ENCODE measurements around the gene CRISPLD2.

CRISPLD2 gene

DNA sequence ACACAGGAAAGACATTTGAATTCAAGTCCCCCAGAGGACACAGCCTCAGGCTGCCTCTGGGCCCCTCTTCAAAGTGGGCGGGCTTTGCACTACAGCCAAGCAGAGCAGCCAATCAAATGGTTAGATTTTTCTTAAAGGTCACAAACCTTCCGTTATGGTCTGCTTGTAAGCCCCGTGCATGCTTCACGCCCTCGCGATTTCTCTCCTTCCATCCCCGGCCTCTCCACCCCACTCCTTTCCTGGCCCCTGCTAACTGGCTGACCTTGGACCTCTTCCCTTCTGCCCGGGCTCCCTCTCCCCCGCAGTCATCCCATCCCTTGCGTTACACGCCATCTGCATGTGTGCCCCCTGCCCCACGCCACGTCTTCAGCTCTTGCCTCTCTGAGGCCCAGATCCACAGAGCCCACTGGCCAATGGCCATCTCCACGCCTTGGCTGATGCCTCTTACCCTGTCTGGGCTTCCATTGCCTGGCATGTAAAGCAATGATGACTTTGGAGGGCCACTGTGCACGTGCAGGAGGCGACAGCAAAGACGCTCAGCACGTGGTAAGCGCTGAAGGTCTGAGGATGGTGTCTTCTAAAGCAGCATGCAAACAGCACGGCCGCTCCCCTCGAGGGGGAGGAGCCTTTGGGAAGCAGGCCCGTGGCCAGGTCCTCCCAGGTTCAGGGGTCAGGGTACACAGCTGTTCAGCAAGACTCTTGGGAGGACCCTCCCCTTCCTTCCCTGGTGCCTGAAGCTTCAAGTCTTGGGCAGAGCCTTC, 104.7 kb downstream of the CRISPLD2 start:
- TF ChIP-seq, protein P1, sequence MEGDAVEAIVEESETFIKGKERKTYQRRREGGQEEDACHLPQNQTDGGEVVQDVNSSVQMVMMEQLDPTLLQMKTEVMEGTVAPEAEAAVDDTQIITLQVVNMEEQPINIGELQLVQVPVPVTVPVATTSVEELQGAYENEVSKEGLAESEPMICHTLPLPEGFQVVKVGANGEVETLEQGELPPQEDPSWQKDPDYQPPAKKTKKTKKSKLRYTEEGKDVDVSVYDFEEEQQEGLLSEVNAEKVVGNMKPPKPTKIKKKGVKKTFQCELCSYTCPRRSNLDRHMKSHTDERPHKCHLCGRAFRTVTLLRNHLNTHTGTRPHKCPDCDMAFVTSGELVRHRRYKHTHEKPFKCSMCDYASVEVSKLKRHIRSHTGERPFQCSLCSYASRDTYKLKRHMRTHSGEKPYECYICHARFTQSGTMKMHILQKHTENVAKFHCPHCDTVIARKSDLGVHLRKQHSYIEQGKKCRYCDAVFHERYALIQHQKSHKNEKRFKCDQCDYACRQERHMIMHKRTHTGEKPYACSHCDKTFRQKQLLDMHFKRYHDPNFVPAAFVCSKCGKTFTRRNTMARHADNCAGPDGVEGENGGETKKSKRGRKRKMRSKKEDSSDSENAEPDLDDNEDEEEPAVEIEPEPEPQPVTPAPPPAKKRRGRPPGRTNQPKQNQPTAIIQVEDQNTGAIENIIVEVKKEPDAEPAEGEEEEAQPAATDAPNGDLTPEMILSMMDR (IDR thresholded peaks at IDR 0.05; ENCODE audit: control insufficient read depth, insufficient read depth, low read depth, low read length, missing control alignments): no peak
- no peak overlapping the region for H3K4me3 ChIP-seq (ENCODE audit: control insufficient read depth, low read depth, low read length)
- no peak for DNase-seq (ENCODE audit: low read depth)

DNA sequence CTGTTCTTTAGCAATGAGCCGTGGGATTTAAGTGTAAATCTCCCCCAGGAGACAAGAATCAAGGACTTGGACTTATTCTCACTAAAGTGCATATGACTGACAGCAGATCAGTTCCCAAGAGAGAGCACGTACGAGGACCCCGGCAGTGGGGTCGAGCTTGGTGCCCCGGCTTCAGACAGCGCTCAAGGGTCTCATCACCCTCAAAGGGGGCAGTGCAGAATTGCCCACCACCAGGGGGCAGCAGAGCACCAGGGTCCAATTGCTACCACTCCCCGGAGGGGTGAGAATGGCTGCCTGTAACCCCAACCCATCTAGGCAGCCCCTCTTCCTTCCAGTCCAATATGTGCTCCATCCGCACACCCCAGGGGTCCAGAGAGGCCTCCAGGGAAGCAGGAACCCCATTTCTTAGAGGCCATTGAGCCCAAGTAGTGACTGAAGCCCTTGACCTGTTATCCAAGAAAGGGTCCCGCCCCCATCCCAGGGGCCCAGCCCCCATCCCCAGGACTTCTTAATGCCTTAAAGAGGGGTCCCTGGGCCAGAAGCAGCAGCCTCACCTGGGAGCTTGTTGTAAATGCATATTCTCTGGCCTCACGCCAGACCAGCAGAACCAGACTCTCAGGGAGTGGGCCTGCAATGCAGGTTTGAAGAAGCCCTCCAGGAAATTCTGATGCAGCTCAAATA, 105.4 kb downstream of the CRISPLD2 start:
- no peak overlapping the region for H3K4me3 ChIP-seq (ENCODE audit: control insufficient read depth, low read depth, low read length)
- no peak for DNase-seq (ENCODE audit: low read depth)
- TF ChIP-seq, protein P1 (IDR thresholded peaks at IDR 0.05; ENCODE audit: control insufficient read depth, insufficient read depth, low read depth, low read length, missing control alignments): peak; percentile 82

DNA sequence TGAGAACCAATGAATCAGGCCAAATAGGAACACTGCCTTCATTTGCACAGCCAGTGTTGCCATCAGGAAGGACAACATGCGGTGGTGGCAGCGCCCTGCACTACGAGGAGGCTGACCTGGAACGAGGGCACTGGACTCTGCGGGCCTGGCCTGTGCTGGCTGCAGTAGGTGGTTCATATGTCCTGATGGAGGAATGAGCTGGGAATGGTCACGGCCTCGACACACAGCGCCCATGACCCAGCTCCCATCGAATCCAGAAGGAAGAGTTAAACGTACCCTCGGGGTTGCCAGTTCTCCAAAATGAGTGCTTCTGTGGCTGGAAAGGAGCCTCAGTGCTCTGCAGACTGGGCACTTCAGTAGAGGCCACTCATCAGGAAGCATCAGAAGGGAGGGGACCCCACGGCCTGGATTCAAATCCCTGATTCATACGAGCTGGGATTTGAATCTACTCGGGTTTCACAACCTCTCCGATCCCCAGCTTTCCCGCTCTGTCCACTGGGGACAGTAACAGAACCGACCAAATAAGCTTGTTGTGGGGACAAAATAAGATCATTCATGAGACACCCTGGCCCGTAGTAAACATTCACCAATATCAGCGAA, 106.1 kb downstream of the CRISPLD2 start:
- DNase-seq (ENCODE audit: low read depth): no peak
- TF ChIP-seq, protein P1 (IDR thresholded peaks at IDR 0.05; ENCODE audit: control insufficient read depth, insufficient read depth, low read depth, low read length, missing control alignments): no peak
- no peak overlapping the region for H3K4me3 ChIP-seq (ENCODE audit: control insufficient read depth, low read depth, low read length)

DNA sequence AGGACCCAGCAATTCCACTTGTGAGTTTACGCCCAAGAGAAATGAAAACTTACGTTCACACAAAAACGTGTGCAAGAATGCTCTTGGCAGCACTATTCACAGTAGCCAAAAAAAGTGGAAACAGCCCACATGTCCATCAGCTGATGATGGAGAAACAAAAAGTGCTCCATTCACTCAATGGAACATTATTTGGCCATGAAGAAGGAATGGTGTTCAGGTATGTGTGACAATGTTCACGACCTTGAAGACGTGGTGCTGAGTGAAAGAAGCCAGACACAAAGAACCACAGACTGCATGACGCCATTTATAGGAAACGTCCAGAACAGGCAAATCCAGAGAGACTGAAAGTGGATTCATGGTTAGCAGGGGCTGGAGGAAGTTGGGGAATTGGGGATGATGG, 106.7 kb downstream of the CRISPLD2 start:
- no peak overlapping the region for H3K4me3 ChIP-seq (ENCODE audit: control insufficient read depth, low read depth, low read length)
- no peak for DNase-seq (ENCODE audit: low read depth)
- TF ChIP-seq, protein P1 (IDR thresholded peaks at IDR 0.05; ENCODE audit: control insufficient read depth, insufficient read depth, low read depth, low read length, missing control alignments): no peak

DNA sequence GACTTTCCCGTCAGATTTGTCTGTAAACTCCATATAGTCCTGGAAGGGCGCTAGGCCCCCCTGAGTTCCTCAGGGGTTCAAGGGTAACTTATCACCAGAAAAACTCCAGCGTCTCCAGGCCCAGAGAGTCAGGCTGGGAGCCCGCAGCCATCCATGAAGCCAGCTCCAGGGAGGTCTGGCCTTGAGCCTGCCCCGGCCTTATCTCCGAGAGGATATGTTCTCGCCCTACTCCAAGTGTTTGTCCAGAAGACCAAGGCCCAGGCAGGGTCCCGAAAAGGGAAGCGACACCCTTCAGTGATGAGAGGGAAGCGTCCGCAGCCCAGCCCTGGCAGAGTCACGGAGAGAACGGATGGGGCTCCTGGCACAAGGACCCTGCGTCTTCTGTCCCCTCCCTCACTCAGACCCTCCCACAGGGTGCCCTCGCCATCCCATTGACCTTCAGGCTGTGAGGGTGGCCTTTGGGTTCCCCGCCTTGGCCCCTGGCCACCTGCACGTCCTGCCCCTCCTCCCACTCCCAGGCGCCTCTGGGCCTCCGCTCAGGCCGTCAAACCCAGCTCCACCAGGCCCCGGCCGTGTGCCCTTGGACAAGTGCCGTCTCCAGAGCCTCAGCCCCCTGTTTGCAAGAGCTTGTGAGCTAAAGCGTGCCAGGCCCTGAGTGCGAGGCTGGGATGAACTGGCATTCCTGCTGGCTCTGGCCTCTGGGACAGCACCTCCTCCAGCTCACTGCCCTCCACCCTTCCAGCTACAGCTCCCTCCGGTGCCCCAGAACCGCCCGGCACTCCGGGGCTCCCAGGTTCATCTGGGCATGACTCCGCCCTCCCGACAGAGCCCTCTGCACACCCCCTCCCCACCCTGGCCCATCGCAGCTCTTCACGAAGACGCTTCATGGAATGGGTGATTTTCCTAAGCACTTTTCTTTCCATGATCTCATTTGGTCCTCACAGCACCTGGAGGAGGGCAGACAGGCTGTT, 108.1 kb downstream of the CRISPLD2 start:
- TF ChIP-seq, protein P1 (IDR thresholded peaks at IDR 0.05; ENCODE audit: control insufficient read depth, insufficient read depth, low read depth, low read length, missing control alignments): no peak
- no peak for DNase-seq (ENCODE audit: low read depth)

More for the DNA sequence above, 108.1 kb downstream of the CRISPLD2 start:
- no peak overlapping the region for H3K4me3 ChIP-seq (ENCODE audit: control insufficient read depth, low read depth, low read length)

Data from AG09309 (cell line).